GM04503 (cell line): Measurements from ENCODE around the gene ZNF521.

ENCODE experiments used
- DNase-seq: peaks from one replicate; pipeline ENCODE4 v3.0.0-alpha.2; 2012; ENCODE audit warnings: low read depth

Gene ZNF521

DNA sequence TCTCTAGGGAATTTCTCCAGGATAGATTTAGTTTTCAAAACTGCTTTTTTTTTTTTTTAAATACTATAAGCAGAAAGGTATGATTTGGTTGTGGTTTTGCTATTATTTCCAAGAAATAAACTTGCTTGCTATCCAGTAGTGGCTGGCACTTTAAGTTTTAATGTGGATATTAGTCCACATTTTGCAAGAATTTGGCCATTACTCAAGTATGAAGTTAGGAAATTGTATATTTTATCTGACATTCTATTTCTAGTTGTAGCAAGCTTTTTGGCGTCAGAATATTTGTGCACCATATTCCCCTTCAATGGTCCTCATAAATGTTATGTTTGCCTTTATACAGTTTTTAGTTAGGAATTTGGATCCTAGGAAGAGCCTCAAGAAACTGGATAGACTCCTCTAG is 226.3 kb downstream of the ZNF521 start:
- DNase-seq: no peak

DNA sequence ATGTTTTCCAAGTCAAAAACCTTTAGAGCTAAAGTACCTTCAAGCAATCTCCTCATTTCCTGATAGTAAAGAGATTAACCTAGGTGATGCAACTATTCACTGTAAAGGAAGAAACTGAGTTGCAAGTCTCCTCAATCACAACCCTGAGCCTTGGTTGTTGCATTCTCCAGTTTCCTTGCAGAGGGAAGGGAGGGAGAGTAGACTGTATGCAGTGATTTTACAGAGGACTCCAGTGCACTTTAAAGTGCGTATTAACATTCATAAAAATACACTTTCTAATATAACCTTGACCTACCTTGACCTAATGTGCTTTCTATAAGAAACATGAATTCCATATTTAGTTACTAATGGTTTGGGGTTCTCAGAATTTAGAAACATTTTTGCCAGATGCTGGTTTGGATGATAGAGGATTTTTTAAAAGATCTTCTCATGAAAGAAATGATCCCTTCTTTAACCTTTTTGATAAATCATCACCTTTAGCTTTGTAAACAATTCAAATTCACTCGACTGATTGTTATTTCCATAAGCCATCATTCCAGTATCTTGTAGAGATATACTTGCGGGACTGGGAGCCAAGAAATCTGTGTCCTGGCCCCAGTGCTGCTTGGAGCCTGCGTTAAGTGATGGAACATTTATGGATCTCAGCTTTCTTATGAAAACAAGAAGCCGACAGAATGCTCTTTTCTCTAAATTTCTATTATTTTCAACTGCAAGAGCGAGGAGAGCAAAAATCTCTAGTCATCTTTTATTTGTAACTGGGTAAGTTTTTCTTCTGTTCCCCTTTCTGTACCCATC is 228.3 kb downstream of the ZNF521 start:
- no peak for DNase-seq

DNA sequence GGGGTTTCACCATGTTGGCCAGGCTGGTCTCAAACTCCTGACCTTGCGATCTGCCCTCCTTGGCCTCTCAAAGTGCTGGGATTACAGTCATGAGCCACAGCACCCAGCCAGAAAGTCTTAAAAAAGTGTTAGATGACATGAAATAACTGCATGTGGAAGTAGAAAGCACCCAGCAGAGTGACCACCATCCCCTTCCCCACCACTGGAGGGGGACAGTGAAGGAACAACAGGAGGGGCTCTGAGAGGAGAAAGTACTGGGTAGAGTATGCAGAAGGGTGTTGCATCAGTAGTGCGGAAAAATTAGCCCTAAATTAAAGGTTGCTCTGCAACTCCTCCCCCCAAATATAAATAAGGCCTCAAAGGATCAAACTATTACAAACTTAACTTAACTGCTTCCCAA is 230.5 kb downstream of the ZNF521 start:
- DNase-seq: no peak

DNA sequence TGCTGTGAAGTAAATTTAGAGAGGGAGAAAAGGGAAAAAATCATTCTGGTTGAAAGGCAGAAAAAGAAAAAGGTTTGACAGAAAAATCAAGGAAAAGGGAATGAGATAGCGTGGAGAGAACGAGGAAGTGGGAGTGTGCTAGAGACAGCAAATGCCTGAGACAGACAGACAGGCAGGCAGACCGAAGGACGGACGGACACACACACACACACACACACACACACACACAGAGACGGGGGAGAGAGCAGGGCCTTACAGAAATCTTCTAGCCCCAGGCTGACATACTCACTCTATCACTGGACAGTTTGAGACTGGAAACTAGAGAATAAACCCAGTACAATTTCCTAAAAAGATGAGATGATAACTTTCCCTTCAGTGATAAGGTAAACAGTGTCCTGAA is 238.4 kb downstream of the ZNF521 start:
- DNase-seq: no peak

DNA sequence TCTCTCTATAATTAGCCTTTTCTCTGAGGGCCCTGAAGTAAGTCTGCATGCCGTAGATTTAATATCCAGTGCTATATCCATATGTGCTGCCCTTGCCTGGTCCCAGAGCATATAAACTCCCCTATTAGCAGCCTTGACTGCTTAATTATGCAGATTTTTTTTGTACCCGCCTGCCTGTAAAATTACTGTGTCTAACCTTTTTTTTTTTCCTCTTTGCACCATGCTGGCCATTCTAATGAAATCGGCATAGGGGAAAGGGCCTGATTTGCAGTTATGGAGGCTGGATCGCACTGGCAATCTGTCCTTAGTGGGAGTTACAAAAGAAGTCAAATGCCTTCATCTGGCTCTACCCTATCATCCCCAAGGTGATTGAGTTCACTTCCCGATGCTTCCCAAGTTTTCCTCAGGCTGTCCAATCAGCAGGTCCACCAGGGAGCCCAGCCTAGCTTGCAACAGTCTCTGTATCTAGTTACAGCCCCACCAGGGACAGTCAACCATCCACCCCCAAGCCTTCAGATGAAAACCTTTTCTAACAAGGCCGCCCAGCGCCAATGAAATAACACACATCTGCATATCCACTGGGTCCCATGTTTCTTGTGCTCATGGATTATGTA is 239.0 kb downstream of the ZNF521 start:
- DNase-seq: no peak

DNA sequence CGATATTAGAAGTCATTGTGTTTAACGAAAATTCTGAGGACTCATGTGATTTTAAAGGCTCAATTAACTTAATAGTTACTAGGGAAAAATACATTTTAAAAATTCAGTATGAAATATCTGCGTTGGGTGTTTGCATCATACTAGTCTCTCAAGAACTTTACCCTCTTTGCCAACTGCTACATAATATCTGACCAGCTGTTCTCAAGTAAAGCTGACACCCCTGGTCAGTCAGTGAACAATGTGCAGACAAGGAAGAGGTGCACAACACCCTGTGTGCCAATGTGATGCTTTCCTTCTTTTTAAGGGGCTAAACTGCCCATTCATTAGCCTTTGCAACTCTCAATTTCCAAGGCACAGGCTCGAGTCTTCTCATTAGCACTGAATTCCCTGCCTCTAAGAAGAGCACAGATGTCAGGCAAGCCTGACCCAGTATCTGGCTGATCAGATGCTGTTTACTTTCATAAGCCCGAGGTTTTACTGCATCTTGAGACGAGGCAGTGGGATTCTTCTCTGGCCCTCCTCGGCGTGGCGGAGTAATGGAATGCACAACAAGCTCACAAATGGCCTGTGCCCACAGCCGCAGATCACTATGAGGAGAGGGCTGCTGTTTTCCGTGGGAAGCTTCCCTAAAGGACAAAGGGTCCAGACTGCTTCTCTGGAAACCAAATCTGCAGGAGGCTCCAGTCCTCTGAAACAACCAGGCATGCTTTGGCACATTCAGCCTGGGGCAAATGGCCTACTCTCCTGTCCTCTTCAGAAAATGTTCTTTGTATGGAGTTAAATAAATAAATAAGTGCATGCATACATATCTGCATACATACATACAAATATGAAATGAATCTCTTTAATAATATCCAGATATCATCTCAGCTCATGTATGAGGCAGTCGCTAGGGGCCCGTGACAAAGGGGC is 240.3 kb downstream of the ZNF521 start:
- DNase-seq: no peak

DNA sequence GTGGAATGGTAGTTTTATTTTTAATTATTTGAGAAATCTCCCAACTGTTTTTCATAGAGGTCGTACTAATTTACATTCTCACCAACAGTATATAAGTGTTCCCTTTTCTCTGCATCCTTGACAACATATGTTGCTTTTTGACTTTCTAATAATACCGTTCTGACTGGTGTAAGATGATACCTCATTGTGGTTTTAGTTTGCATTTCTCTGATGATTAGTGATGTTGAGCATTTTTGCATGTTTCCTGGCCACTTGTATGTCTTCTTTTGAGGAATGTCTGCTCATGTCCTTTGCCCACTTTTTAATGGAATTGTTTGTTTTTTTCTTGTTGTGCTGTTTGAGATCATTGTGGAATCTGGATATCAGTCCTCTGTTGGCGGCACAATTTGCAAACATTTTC is 242.5 kb downstream of the ZNF521 start:
- no peak for DNase-seq

DNA sequence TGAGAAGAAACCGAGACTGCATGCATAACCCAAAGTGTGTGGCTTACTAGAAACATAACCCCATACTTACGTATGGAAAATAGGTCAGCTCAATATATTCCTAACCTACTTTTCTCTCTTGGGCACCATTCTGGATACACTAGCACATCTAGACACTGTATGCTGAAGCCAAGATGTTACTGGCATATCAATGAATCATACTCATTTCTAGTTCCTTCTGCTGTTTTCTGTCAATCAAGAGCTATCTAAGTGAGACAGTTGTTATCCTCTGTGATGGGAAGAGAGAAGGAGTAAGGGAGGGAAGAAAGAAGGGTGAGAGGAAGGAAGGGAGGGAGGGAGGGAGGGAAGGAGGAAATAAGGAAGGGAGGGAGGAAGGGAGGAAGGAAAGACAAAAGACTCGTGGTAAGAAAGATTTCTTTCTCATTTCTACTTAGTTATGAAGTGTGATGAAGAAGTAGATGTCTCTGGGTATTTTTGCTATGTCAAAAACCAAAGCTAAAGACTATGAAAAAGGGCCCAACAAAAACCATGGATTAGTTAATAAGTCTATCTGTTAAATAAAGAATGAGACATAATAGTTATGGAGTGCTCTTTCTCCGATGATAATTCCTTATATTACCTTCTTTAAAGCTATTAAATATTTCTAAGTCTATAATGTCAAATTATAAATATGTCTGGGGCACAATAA is 248.4 kb downstream of the ZNF521 start:
- no peak for DNase-seq

DNA sequence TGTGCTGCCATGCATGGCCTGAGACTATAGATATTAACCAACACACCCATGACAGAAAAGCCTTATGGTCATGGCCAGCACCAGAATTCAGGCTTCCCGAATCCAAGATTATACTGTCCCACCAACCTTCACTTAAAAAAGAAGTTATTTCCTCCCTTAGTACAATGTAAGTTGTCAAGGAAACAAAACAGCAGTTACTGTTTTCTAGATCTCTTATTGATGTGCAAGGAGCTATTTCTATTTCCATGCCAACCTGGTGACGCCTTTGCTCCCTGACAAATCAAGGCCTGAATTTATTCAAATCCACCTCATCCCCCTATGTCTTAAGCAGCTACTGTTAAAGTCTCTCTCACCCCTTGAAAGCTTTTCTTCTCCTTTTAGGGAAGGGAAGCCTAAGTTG is 249.3 kb downstream of the ZNF521 start:
- no peak for DNase-seq

DNA sequence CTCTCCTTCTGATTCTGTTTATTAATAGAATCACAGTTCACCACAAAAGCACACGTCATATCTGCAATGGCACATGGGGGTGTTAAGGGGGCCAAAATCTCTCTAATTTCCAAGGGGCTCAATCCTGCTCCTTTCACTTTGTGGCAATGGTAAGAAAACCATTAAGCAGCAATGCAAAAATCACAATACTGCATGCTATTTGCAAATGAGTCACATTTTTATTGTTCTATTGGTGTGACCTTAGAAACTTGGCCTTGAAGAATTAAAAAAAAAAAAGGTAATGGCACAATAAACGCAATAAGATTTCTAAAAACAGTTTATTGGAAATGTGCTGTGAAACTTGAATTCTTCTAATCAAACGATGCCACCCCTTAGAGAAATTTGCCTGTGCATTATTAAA is 251.5 kb downstream of the ZNF521 start:
- no peak for DNase-seq

DNA sequence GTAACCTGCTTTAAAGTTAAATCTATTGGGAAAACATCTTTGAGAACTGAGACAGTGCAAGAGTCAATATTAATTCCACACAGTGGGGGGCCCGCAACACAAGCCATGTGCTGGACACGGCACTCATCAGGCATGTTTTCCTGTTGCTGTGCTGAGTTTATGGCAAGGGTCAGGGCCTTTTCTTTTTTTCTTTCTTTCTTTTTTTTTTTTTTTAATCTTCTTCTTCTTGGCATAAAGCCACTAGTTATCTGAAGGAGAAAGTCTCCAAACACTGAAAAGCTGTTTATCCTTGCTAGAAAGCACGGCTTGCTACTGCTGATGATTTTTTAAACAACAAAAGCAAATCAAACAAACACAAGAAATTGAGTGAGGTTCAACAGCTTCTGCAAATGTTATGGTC is 252.1 kb downstream of the ZNF521 start:
- no peak for DNase-seq

DNA sequence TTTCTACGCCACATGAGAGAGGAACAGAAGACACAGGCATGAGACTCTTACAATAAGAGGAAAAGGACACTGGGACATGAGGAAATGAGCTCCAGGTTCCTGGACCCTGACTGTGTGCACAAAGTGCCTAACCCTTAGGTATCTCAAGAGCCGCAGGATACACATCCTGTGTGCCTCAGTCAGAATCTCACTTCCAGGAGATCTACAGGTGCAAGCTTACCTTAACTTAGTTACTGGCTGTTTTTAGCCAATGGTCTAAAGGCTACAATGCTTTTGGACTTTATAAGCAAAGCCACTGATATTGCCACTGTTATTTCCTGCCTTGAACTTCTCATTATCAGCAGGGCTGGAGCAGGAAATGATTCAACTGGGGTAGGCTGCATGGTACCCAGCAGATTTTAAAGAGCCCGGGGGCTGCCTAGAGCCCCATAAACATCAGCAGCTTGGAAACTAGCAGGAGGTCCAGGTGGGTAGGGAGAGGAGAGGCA is 254.4 kb downstream of the ZNF521 start:
- no peak for DNase-seq

DNA sequence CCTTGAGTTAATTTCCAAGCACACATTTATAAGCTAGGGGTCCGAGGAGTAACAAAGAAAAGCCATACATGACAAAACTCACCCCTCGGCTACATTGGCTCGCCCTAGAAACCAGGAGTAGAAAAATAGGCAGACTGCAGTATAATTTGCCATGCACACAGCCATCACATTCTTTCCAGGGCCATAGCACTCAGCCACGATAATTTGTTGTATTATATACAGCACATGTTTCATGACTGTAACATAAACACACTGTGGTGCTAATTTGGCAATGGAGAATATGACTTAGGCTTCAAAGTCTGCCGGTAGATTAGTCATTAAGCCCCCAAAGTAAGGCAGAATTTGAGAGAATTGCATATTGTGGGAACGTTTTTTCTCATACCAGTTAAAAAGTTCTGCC is 254.9 kb downstream of the ZNF521 start:
- DNase-seq: no peak

DNA sequence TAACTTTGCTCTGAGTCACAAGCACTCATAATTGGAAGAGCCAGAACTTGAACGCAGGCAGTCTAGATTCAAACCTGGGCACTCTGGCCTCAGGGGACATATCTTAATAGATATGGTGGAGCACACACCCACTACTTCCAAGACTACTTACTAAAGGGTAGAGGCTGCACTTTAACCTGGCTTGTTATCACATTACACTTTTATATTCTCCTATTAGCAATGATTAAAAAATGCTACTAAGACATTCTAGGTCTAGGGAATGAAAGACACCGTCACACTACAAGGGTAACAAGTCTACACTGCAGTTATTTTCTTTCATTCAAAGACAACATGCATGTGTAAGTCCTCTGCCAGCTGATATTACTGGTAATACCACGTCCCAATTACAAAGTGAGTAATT is 258.8 kb downstream of the ZNF521 start:
- no peak for DNase-seq

DNA sequence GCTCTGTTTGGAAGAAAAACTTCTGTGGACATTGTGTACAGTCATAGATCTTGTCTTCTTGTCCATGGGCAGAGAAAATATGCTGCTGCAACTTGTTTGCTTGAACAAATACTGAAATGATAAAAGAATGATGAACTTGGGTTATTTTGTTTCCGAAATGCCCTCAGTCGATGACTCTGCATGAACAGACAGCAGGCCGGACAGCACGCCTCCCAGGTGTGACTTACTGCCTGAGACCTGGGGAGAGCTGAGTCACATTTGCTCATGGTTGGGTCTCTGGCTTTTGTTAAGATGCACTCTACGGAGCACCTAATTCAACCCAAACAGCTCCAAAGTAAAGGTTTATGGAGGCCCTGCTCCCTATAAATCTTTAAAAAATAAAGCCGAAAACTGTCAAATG is 262.5 kb downstream of the ZNF521 start:
- DNase-seq: no peak

DNA sequence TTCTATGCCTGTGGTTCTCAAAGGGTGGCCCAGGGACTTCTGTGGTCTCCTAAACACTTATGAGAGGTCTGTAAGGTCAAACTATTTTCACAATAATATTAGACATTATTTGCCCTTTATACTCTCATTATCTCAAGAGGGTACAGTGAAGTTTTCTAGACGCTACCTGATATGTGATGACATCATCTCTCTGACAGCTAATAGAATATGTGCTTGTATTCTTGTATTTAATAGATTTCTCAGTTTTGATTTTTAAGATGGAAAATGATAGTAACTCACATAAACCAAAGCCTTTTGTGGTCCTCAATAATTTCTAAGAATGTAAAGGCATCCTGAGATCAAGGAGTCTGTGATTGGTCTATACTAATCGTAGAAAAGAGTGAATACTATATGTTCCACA is 265.1 kb downstream of the ZNF521 start:
- DNase-seq: no peak

DNA sequence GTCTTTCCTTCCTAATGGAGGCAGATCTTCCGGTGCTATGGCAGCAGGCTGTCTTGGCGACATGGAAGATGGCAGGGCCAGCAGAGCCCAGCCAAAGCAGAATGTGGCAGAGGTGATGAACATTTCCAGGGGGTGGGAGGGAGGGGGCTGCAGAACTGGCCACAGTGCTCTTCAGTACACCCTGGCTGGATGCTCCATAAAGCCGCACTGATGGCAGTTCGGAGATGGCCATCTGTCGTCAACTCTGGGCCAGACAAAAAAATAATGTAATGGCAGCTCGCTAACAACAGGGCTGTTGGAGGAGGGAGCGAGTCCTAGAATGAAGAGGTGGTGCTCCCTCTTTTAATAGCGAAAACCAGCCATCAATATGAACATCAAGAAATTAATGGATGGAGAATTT is 271.0 kb downstream of the ZNF521 start:
- no peak for DNase-seq

DNA sequence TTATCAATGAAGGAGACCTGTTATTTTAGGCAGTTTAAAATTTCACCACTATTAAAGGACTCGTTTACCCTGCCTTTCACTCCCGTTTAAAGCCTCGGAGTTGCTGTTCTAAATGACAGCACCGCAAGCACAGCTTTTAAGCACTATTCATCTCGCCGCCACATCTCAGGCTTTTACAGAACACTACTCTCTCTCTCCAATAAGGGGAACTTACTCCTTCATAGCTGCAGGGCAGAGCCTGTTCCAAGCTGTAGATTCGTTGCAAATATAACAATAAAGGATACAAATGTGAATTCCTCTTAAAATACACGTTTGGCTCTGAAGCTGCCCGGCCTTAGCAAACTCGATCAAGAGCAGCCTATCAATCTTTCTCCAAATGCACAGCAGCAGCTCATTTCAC is 271.8 kb downstream of the ZNF521 start:
- no peak for DNase-seq

DNA sequence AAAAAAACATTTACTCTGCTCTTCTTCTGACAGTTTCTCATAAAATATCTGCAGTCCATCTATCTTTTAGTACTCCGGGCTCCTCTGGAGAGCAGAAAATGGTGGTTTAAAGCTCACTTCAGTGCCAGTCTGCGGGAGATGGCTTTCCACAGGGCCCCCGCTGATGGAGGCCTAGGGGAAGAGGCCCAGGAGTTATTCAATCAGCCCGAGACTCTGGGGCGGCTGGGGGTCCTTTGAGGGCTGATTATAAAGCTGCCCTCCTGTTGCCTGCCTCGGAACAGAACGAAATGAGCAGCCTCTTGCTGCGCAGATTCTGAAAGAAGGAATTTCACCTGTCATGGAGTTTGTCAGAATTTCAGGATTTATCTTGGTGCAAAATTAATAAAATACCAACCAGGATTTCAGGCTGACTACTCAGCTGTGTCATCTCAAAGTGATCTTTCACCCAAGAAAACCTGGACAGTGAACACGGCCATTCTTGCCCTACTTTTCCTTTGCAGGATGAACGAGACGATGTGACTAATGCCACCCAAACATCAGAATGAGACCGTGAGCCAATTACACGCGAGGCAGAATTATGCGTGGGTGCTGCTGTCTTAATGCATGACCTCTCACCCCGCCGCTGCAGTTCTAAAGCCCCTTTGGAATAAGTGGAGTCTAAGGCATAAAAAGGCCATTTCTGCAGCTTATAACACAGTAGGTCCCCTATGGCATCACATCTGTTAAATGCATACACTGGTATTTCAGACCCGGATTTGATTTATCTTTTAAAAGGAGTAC is 273.8 kb downstream of the ZNF521 start:
- DNase-seq: no peak

DNA sequence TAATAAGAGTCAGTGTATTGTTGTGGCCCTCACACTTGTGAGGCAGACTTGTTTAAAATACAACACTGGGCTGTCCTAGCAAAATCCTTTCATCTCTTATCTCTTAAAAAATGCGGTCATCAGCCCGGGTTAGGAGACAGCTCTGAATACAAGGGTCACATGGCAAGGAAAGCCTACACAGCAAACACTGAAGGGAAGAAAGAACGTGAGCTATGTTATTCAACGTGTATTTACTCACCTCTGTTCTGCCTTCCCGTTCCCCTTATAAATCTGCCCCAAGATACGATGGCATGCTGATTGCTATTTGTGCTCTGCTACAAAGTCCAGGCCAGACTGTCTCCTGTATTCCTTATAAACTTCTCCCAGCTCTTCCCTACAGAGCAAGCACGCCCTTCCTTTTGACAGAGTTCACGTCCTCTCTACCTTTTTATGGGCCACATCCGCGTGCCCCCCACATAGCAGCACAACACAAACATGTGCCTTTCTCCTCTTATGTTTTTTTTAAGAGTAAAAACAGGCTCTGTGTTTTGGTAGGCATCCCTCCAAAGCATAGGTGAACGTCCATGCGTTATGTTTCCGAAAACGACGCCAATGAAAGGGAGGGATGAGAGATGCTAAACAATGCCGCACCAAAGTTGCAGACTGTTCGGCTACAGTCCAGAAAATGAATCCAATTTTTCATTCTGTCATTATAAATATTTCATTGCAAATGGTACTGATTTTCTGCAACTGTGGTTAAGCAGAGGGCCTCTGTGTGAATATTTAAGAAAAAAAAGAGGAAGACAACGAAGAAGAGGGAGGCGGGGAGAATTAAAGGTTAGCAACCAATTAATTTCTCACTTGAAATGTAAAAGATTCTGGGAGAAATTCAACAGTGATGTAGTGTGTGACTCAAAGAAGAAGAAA is 274.7 kb downstream of the ZNF521 start:
- no peak for DNase-seq
